Stomach (tissue), 9 donors: ENCODE data around the gene RXRA. TPM values are rescaled to one million over a fixed set of nuclear protein-coding genes. Genes with fewer than 3 reads are reported as not detected.

Source experiments
- DNase-seq, 2 donors: peaks; one replicate each; pipeline versions ENCODE4 v3.0.0 to v3.0.0-alpha.2; 2013 to 2019
- H3K27ac ChIP-seq, 5 donors: fragments of 200-600 bp in 4 of 5; sonication (generic) in 4 of 5; one replicate each; pipeline ENCODE4 v1.5.1; 2013 to 2019; ENCODE audit warnings: mild to moderate bottlenecking in 1 of 5, moderate library complexity in 1 of 5
- H3K27me3 ChIP-seq, 3 donors: fragments of 200-600 bp; sonication (generic); one replicate each; pipeline ENCODE4 v1.5.1; 2017 to 2019; ENCODE audit warnings: mixed run types in 1 of 3
- H3K36me3 ChIP-seq, 4 donors: fragments of 200-600 bp; sonication (generic); 1 replicate in 3 of 4; 2 replicates in 1 of 4; pipeline ENCODE4 v1.5.1; 2016 to 2019
- H3K4me1 ChIP-seq, 4 donors: fragments of 200-600 bp; sonication (generic); one replicate each; pipeline ENCODE4 v1.5.1; 2016 to 2019
- H3K4me3 ChIP-seq, 4 donors: fragments of 200-600 bp; sonication (generic) in 3 of 4; one replicate each; pipeline ENCODE4 v1.5.1; 2016 to 2019; ENCODE audit warnings: mild to moderate bottlenecking in 1 of 4
- H3K9me3 ChIP-seq, 4 donors: fragments of 200-600 bp; sonication (generic); one replicate each; pipeline ENCODE4 v1.5.1; 2016 to 2019
- CTCF ChIP-seq, 7 experiments: fragments of 450-650 bp in 4 of 7; fragments of 200-600 bp in 3 of 7; sonication (generic) in 3 of 7; IDR thresholded peaks; one replicate each; pipeline ENCODE4 v1.5.1; 2016 to 2019; ENCODE audit warnings: antibody characterized with exemption in 7 of 7, control low read depth in 2 of 7, mild to moderate bottlenecking in 1 of 7
- EP300 ChIP-seq: sonication (generic); formaldehyde crosslinking; IDR thresholded peaks from one replicate; pipeline ENCODE4 v1.6.1; 2017; ENCODE audit warnings: antibody characterized with exemption
- POLR2A ChIP-seq, 4 donors: fragments of 450-650 bp; IDR thresholded peaks; one replicate each; pipeline ENCODE4 v1.6.1; 2016; ENCODE audit warnings: antibody characterized with exemption in 4 of 4, control low read depth in 2 of 4, mild to moderate bottlenecking in 1 of 4, moderate library complexity in 1 of 4
- POLR2AphosphoS5 ChIP-seq, 3 donors: sonication (generic); formaldehyde crosslinking; IDR thresholded peaks; one replicate each; pipeline ENCODE4 v1.6.1; 2016; ENCODE audit warnings: antibody characterized with exemption in 3 of 3
- WGBS, 5 donors: extraction: QIAGEN DNeasy Blood & Tissue Kit in 3 of 5; methylation state at CpG; one replicate each; pipeline versions ENCODE4 v1.1.5 to v1.1.7; 2013 to 2018; 5-methylcytosine and 5-hydroxymethylcytosine counted together
- intact Hi-C: fragments of 100-400 bp; cut with DNase I; formaldehyde crosslinking; loops from one replicate; pipeline ENCODE4 v1.15.1; 2023; ENCODE audit warnings: low total_unique reads
- polyA plus RNA-seq, 3 donors: library from polyadenylated mRNA; stranded (reverse); fragments of 200-250 nt; gene quantifications; one replicate each; pipeline ENCODE4 v1.2.3, GENCODE V29; 2013
- total RNA-seq, 5 donors: library from RNA; depleted of rRNA; stranded (reverse); fragments of >200 nt; gene quantifications; one replicate each; pipeline versions ENCODE4 v1.1.0 to v1.2.3, GENCODE V29; 2014 to 2016
- donor health status: healthy with polysubstance abuse.
- donor health status: Bipolar disorder and iron deficiency.
- donor health status: healthy.

The RXRA gene
- total and polyA plus RNA-seq, 8 donors: 14.0 to 68.4 (median 29.3) TPM

- H3K9me3 ChIP-seq: no peaks in the 10 kb centered on the region
- WGBS, 5 donors: 76 to 90% (median 81%) methylated on average over 13 to 17 of the region's 17 CpGs
- intact Hi-C loops: no loop called here
- peaks cover 72 to 99% (median 96%) of the 10 kb centered on the region in 4 donors for H3K4me1 ChIP-seq
- H3K27ac ChIP-seq: peak overlapping the region in 2 of 5 donors; percentile 44 to 61
- no peak overlapping the region for H3K4me3 ChIP-seq
- peaks cover 0 to 5% (median 0%) of the 10 kb centered on the region in 4 donors for H3K36me3 ChIP-seq
- no peak for DNase-seq
- H3K27me3 ChIP-seq: no peaks in the 10 kb centered on the region
- TF ChIP-seq CTCF (IDR thresholded peaks at IDR 0.05) (no peak), POLR2A (IDR thresholded peaks at IDR 0.05) (no peak), EP300 (no peak)
Measured at GRCh38 chr9:134390537-134390936, 64.3 kb downstream of the RXRA start.

GRCh38 chr9:134390947-134391318 is 64.7 kb downstream of the RXRA start:
- peak overlapping the region in 4 of 5 donors; percentile 25 to 57 (median 49) for H3K27ac ChIP-seq
- H3K4me1 ChIP-seq: peaks cover 71 to 99% (median 96%) of the 10 kb centered on the region in 4 donors
- intact Hi-C loops: no loop called here
- DNase-seq: no peak
- no peaks in the 10 kb centered on the region for H3K9me3 ChIP-seq
- TF ChIP-seq EP300: no peak
- no peak for TF ChIP-seq CTCF (IDR thresholded peaks at IDR 0.05)
- TF ChIP-seq POLR2A (IDR thresholded peaks at IDR 0.05): no peak
- no peak for TF ChIP-seq POLR2AphosphoS5 (IDR thresholded peaks at IDR 0.05)
- 57 to 86% (median 77%) methylated on average over 4 to 11 of the region's 11 CpGs for WGBS, 5 donors
- peak overlapping the region in 1 of 4 donors; percentile 7 for H3K4me3 ChIP-seq
- peaks cover 0 to 5% (median 0%) of the 10 kb centered on the region in 4 donors for H3K36me3 ChIP-seq
- H3K27me3 ChIP-seq: no peaks in the 10 kb centered on the region

- H3K4me3 ChIP-seq: peak overlapping the region in 1 of 4 donors; percentile 7
- no peak for DNase-seq
- H3K36me3 ChIP-seq: peaks cover 0 to 5% (median 0%) of the 10 kb centered on the region in 4 donors
- TF ChIP-seq POLR2A (IDR thresholded peaks at IDR 0.05) (no peak), CTCF (IDR thresholded peaks at IDR 0.05) (no peak), POLR2AphosphoS5 (IDR thresholded peaks at IDR 0.05) (no peak), EP300 (no peak)
- peaks cover 71 to 99% (median 95%) of the 10 kb centered on the region in 4 donors for H3K4me1 ChIP-seq
- no peaks in the 10 kb centered on the region for H3K9me3 ChIP-seq
- H3K27me3 ChIP-seq: no peaks in the 10 kb centered on the region
- intact Hi-C loops: no loop called here
- H3K27ac ChIP-seq: peak overlapping the region; percentile 19 to 57 (median 44)
- WGBS, 5 donors: 58 to 68% (median 62%) methylated on average over 23 to 35 of the region's 35 CpGs
Measured at GRCh38 chr9:134391319-134392231, 65.3 kb downstream of the RXRA start.

- no peak for DNase-seq
- Histone ChIP-seq H3K27me3 (no peaks in the 10 kb centered on the region), H3K9me3 (no peaks in the 10 kb centered on the region), H3K4me1 (peaks cover 65 to 99% (median 91%) of the 10 kb centered on the region in 4 donors), H3K36me3 (peaks cover 0 to 5% (median 0%) of the 10 kb centered on the region in 4 donors), H3K27ac (peak overlapping the region in 3 of 5 donors; percentile 44 to 57 (median 54)), H3K4me3 (no peak overlapping the region)
- 77 to 95% (median 88%) methylated on average over 11 to 12 of the region's 12 CpGs for WGBS, 5 donors
- TF ChIP-seq CTCF (IDR thresholded peaks at IDR 0.05) (no peak), POLR2A (IDR thresholded peaks at IDR 0.05) (no peak), POLR2AphosphoS5 (IDR thresholded peaks at IDR 0.05) (no peak), EP300 (no peak)
- intact Hi-C loops: no loop called here
Measured at GRCh38 chr9:134392900-134393299, 66.6 kb downstream of the RXRA start.
